NT2/D1 (cell line): ENCODE measurements around the gene FOCAD.

ENCODE experiments used
- DNase-seq: peaks from one replicate; pipeline ENCODE4 v3.0.0-alpha.2; 2011; ENCODE audit warnings: low read depth, low spot score
- H3K27me3 ChIP-seq: 2 replicates; pipeline ENCODE4 v1.6.0; 2011; ENCODE audit warnings: mild to moderate bottlenecking; ENCODE audit not compliant: insufficient read length, insufficient read depth
- H3K36me3 ChIP-seq: 2 replicates; pipeline ENCODE4 v1.6.1; 2011; ENCODE audit warnings: mild to moderate bottlenecking, low read length, mixed read lengths; ENCODE audit not compliant: insufficient read depth, insufficient read length
- H3K4me1 ChIP-seq: 2 replicates; pipeline ENCODE4 v1.5.1; 2011; ENCODE audit not compliant: insufficient read depth, insufficient read length
- H3K4me3 ChIP-seq: 2 replicates; pipeline ENCODE4 v1.5.1; 2011; ENCODE audit warnings: low read depth; ENCODE audit not compliant: insufficient read length
- H3K9ac ChIP-seq: 2 replicates; pipeline ENCODE4 v1.6.0; 2011; ENCODE audit warnings: low read depth; ENCODE audit not compliant: insufficient read length
- H3K9me3 ChIP-seq: 2 replicates; pipeline ENCODE4 v1.5.1; 2011; ENCODE audit warnings: mild to moderate bottlenecking, low read length; ENCODE audit not compliant: insufficient read depth
- SUZ12 ChIP-seq: IDR thresholded peaks from 2 replicates; pipeline ENCODE4 v1.6.1; 2011; ENCODE audit not compliant: insufficient read length, insufficient read depth; ENCODE audit errors: extremely low read depth
- YY1 ChIP-seq: IDR thresholded peaks from 2 replicates; pipeline ENCODE4 v1.6.1; 2011; ENCODE audit not compliant: insufficient read length, insufficient read depth
- ZNF274 ChIP-seq: IDR thresholded peaks from 2 replicates; pipeline ENCODE4 v1.6.1; 2011; ENCODE audit warnings: mild to moderate bottlenecking, low read depth, low read length

FOCAD gene

DNA sequence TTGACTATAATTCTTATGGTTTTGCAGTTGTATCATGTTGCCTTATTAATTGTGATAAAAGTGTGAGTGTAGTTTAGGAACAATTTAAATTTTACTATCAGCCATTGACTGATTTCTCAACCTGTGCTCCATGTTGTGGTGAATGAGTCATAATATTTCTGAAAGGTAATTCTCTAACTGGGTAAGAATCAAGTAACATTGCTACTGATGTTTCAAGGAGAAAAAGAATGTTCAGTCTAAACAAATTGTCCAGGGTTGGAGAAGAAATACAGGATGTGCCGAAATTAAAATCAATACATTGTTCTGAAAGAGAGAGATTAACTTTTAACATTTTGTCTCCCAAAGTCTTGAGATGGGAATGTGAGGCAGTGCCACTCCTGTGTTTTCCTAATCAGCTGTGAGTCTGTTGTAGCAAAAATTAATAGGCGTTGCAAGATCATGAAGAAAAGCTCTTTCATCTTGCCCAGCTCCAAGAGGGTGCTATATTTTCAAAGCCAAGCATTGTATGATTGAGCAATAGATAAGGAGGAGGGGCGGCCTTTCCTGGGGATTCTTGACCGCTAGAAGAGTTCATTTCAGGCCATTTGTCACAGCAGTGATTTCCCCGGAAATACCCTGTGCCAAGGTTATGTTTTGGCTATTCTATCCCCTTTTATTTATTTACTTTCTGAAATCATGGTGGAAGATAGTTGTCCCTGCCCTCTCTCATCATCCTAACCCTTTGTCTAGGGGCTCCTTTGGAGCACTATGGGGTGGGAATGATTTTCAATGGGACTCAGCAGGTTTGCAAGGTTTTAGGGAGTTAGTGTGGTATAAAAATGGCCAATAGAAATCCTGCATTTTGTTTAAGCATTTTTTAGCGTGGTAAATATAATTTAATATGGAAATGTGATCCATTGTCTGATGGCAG is 151.6 kb downstream of the FOCAD start:
- Histone ChIP-seq H3K9ac (no peak overlapping the region), H3K27me3 (no peaks in the 10 kb centered on the region), H3K4me3 (no peak overlapping the region), H3K36me3 (peaks cover 4% of the 10 kb centered on the region), H3K4me1 (no peaks in the 10 kb centered on the region), H3K9me3 (no peaks in the 10 kb centered on the region)
- DNase-seq: no peak
- no peak for TF ChIP-seq ZNF274
- TF ChIP-seq YY1: no peak
- TF ChIP-seq SUZ12: no peak

DNA sequence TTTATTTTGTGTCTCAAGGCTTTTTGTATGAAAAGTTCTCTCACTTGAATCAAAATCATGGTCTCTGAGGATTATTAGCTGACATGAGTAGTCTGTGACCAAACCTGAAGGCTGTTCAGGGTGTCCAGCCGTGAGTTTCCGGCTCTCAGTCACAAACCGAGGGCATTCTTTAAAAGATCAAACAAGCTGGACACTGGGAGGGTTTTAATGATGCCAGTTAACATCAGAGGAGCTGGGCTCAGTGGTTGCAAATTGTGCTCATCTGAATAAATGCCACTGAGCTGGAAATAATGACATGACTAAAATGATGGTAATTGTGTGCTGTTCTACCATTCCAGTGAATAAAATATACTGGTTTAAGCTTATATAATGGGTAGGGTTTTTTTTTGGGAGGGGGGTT is 153.1 kb downstream of the FOCAD start:
- no peaks in the 10 kb centered on the region for H3K27me3 ChIP-seq
- no peak for TF ChIP-seq YY1
- TF ChIP-seq SUZ12: no peak
- no peak for TF ChIP-seq ZNF274
- H3K9me3 ChIP-seq: no peaks in the 10 kb centered on the region
- no peak overlapping the region for H3K4me3 ChIP-seq
- peaks cover 3% of the 10 kb centered on the region for H3K36me3 ChIP-seq
- no peak overlapping the region for H3K9ac ChIP-seq
- H3K4me1 ChIP-seq: no peaks in the 10 kb centered on the region
- no peak for DNase-seq

GRCh38 chr9:20838218-20838617 is 154.2 kb downstream of the FOCAD start:
- H3K4me3 ChIP-seq: no peak overlapping the region
- H3K9ac ChIP-seq: no peak overlapping the region
- no peaks in the 10 kb centered on the region for H3K4me1 ChIP-seq
- DNase-seq: no peak
- TF ChIP-seq SUZ12 (no peak), YY1 (no peak), ZNF274 (no peak)
- peaks cover 3% of the 10 kb centered on the region for H3K36me3 ChIP-seq
- no peaks in the 10 kb centered on the region for H3K27me3 ChIP-seq
- H3K9me3 ChIP-seq: no peaks in the 10 kb centered on the region

DNA sequence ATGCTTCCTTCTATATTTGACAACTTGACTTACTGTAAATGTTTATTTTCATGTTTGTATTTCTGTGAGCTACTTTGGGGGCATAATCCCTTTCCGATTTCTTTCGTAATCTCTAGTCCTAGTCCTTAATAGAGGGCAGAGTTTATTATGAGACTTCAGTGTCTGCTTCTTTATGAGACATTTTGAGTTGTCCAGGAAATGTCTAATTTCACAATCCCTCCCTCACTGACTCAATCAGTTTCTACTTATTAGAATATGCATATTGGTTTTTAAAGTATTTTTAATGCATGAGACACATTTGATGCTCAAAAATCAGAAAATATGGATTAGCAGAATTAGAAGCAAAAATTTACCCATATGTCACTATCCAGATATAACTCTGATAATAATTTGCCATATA is 160.9 kb downstream of the FOCAD start:
- H3K36me3 ChIP-seq: no peaks in the 10 kb centered on the region
- H3K4me3 ChIP-seq: no peak overlapping the region
- H3K4me1 ChIP-seq: no peaks in the 10 kb centered on the region
- H3K9me3 ChIP-seq: no peaks in the 10 kb centered on the region
- no peak for DNase-seq
- no peak overlapping the region for H3K9ac ChIP-seq
- TF ChIP-seq SUZ12 (no peak), YY1 (no peak), ZNF274 (no peak)
- H3K27me3 ChIP-seq: no peaks in the 10 kb centered on the region

DNA sequence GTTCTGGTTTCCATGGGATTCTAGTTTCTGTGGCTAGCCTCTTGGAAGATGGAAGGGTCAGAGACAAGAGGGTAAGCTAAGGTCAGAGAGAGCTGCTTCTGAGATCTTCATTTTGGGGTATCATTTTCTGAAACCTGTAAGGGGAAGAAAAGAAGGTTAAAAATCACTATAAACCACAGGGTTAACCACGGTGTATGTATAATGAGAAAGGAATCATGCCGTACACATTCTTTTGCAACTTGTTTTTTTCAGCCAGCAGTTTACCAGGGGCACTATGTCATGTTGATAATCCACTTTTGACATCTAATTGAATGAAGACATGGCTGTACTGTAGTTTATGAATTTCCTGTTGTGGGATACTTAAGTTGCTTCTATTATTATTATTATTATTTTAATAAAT is 164.4 kb downstream of the FOCAD start:
- Histone ChIP-seq H3K9me3 (no peaks in the 10 kb centered on the region), H3K27me3 (no peaks in the 10 kb centered on the region), H3K9ac (no peak overlapping the region), H3K4me1 (no peaks in the 10 kb centered on the region), H3K36me3 (no peaks in the 10 kb centered on the region), H3K4me3 (no peak overlapping the region)
- TF ChIP-seq YY1 (no peak), ZNF274 (no peak), SUZ12 (no peak)
- no peak for DNase-seq

DNA sequence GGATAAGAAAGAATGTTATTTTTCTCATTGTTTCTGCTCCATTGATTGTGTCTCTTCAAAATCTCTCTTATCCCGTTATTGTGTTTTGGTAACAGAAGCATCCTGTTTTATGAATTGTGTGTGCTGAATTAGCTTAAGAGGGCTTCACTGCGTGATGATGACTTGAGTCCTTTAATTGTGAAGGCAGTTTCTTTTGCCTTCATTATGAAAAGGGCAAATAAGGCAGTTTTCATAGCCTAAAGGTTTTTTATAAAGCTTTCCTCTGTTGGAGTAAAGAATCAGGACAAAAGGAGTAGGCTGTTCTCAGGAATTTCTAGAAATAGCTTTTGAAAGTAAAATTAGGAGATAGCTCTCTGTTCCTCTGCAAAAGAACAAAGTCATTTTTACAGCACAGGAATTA is 169.8 kb downstream of the FOCAD start:
- Histone ChIP-seq H3K9me3 (no peaks in the 10 kb centered on the region), H3K4me3 (no peak overlapping the region), H3K36me3 (no peaks in the 10 kb centered on the region), H3K4me1 (no peaks in the 10 kb centered on the region), H3K27me3 (no peaks in the 10 kb centered on the region), H3K9ac (no peak overlapping the region)
- TF ChIP-seq YY1: no peak
- no peak for TF ChIP-seq SUZ12
- no peak for TF ChIP-seq ZNF274
- no peak for DNase-seq

DNA sequence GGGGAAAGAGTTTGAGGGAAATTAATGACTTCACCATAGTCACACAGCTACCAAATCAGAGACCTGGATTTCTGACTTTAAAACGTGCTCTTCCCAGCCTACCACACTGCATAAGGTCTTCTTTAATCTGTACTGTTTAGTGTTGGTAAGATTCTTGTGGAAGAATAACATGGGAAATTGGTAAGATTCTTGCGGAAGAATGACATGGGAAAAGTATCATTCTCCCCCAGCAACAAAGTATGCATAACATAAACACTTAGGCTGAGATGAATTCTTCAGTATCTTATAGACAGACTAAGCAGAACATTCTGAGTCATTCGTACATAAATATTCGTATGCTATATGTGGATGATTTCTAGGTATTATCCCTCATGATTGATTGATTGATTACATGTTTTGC is 170.4 kb downstream of the FOCAD start:
- Histone ChIP-seq H3K9me3 (no peaks in the 10 kb centered on the region), H3K4me3 (no peak overlapping the region), H3K9ac (no peak overlapping the region), H3K36me3 (no peaks in the 10 kb centered on the region), H3K4me1 (no peaks in the 10 kb centered on the region), H3K27me3 (no peaks in the 10 kb centered on the region)
- DNase-seq: no peak
- TF ChIP-seq SUZ12 (no peak), ZNF274 (no peak), YY1 (no peak)
